ENCODE results near the gene ARHGAP15.

Gene ARHGAP15

GRCh38 chr2:143125717-143126116 lies 3.5 kb upstream of the ARHGAP15 start:
- no peak for TF ChIP-seq ZFX (IDR thresholded peaks at IDR 0.05; ENCODE audit: borderline replicate concordance)
- TF ChIP-seq, protein P1, sequence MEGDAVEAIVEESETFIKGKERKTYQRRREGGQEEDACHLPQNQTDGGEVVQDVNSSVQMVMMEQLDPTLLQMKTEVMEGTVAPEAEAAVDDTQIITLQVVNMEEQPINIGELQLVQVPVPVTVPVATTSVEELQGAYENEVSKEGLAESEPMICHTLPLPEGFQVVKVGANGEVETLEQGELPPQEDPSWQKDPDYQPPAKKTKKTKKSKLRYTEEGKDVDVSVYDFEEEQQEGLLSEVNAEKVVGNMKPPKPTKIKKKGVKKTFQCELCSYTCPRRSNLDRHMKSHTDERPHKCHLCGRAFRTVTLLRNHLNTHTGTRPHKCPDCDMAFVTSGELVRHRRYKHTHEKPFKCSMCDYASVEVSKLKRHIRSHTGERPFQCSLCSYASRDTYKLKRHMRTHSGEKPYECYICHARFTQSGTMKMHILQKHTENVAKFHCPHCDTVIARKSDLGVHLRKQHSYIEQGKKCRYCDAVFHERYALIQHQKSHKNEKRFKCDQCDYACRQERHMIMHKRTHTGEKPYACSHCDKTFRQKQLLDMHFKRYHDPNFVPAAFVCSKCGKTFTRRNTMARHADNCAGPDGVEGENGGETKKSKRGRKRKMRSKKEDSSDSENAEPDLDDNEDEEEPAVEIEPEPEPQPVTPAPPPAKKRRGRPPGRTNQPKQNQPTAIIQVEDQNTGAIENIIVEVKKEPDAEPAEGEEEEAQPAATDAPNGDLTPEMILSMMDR (IDR thresholded peaks at IDR 0.05), result no peak
- no peak overlapping the region for H3K27ac ChIP-seq

- no peak for TF ChIP-seq ZFX (IDR thresholded peaks at IDR 0.05; ENCODE audit: borderline replicate concordance)
- TF ChIP-seq, protein P1 (IDR thresholded peaks at IDR 0.05), result no peak
- no peak overlapping the region for H3K27ac ChIP-seq
These were observed 3.1 kb downstream of the ARHGAP15 start for GRCh38 chr2:143132355-143132754.

GRCh38 chr2:143133783-143134182 lies 4.6 kb downstream of the ARHGAP15 start:
- TF ChIP-seq, protein P1 (IDR thresholded peaks at IDR 0.05), result no peak
- no peak for TF ChIP-seq ZFX (IDR thresholded peaks at IDR 0.05; ENCODE audit: borderline replicate concordance)
- no peak overlapping the region for H3K27ac ChIP-seq

- no peak overlapping the region for H3K27ac ChIP-seq
These were observed 9.1 kb downstream of the ARHGAP15 start for GRCh38 chr2:143138292-143138691.

GRCh38 chr2:143139835-143140393 lies 10.7 kb downstream of the ARHGAP15 start:
- TF ChIP-seq, protein P1 (IDR thresholded peaks at IDR 0.05), result no peak
- no peak for TF ChIP-seq ZFX (IDR thresholded peaks at IDR 0.05; ENCODE audit: borderline replicate concordance)
- H3K27ac ChIP-seq, result no peak overlapping the region

More at GRCh38 chr2:143138292-143138691, 9.1 kb downstream of the ARHGAP15 start:
- TF ChIP-seq, protein P1 (IDR thresholded peaks at IDR 0.05), result no peak
- no peak for TF ChIP-seq ZFX (IDR thresholded peaks at IDR 0.05; ENCODE audit: borderline replicate concordance)

DNA sequence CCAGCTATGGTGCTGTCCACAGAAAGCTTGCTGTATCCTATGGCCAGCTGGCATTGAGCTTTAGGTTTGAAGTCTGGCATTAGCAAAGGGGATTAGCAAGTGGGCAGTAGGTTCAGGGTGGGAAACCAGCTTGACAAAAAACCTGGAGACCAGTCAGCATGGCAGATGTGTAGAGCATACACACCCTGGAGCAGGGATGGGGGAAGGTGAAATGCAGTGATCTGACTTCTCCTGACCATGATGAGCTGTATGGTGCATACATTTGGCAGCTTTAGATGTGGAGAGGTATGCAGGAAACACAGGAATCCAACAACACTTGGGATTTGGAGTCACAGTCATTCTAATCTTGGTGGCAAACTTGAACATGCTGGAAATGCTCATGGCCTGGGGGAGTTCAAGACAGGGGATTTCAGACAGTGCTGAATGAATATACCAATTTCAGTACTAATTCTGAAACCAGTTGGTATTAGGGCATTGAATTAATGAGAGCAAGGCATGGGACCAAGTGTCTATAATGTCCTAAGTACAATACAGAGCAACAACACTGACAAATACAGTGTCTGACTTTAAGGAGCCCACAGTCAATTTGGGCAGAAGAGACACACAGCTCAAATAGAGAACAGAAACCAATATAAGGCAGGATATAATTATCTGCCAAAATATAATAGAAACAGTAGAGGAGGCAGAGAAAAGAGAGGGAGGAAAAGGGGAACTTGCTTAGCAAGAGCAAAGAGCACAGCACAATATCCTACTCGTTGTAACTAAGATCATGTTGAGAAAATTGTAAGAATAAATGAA lies 11.8 kb downstream of the ARHGAP15 start:
- no peak overlapping the region for H3K27ac ChIP-seq
- TF ChIP-seq ZFX (IDR thresholded peaks at IDR 0.05; ENCODE audit: borderline replicate concordance), result no peak
- TF ChIP-seq, protein P1 (IDR thresholded peaks at IDR 0.05), result no peak

- no peak for TF ChIP-seq ZFX (IDR thresholded peaks at IDR 0.05; ENCODE audit: borderline replicate concordance)
- TF ChIP-seq, protein P1 (IDR thresholded peaks at IDR 0.05), result no peak
- H3K27ac ChIP-seq, result no peak overlapping the region
These were observed 13.4 kb downstream of the ARHGAP15 start for GRCh38 chr2:143142598-143142997.

All from 22Rv1 (cell line).